ENCODE measurements around the gene RUNX1.

DNA sequence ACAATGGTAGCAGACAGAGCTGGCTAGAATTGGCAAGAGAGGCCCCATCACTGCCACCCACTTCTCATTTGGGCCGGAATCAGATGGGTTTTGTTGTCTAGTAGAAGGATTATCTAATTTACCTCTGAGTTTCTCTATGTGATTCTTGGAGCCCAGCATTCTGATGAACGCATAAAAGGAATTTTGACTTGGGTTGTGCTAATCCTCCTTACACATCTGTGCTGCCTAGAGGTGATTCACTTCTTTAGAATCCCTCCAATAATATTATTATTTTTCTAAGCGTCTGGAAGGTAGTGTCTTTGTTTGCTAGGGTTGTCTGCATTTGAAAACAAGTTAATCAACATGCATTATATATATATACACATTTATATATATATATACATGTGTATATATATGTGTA lies 118.1 kb downstream of the RUNX1 start:
- no peak for TF ChIP-seq CTCF (IDR thresholded peaks at IDR 0.05)
- no peak for TF ChIP-seq POLR2A (IDR thresholded peaks at IDR 0.05)
- no peak for TF ChIP-seq POLR2AphosphoS5 (IDR thresholded peaks at IDR 0.05; ENCODE audit: insufficient read depth in 1 of 2, low read depth in 1 of 2)

Data from vagina (tissue), 2 donors.